Trophoblast cell (in vitro differentiated cells and primary cell): Measurements from ENCODE around the gene BCL3.
"Not testable (repeated sequence)": the region's sequence is repeated elsewhere in the genome, so short reads cannot be mapped to it uniquely, and the experiment has no call there.

Source experiments
- DNase-seq, 2 donors: peaks; one replicate each; pipeline ENCODE4 v3.0.0-alpha.2; 2016
- H2AFZ ChIP-seq: 2 replicates; pipeline ENCODE4 v1.6.1; 2013; ENCODE audit warnings: low read length, moderate library complexity, mild to moderate bottlenecking; ENCODE audit not compliant: insufficient read depth, poor library complexity
- H2AK5ac ChIP-seq: 2 replicates; pipeline ENCODE4 v1.6.1; 2013; ENCODE audit warnings: mild to moderate bottlenecking, low read length
- H2BK120ac ChIP-seq: 2 replicates; pipeline ENCODE4 v1.6.1; 2013; ENCODE audit warnings: low read length, mild to moderate bottlenecking, moderate library complexity; ENCODE audit not compliant: insufficient read depth, poor library complexity
- H2BK12ac ChIP-seq: 2 replicates; pipeline ENCODE4 v1.6.1; 2013; ENCODE audit warnings: mild to moderate bottlenecking, low read length, moderate library complexity
- H2BK5ac ChIP-seq: 2 replicates; pipeline ENCODE4 v1.6.1; 2013; ENCODE audit warnings: low read length, low read depth, moderate library complexity, mild to moderate bottlenecking; ENCODE audit not compliant: poor library complexity
- H3K14ac ChIP-seq: 2 replicates; pipeline ENCODE4 v1.6.1; 2013; ENCODE audit warnings: mild to moderate bottlenecking, low read length
- H3K18ac ChIP-seq: 2 replicates; pipeline ENCODE4 v1.6.1; 2013; ENCODE audit warnings: mild to moderate bottlenecking, low read length
- H3K23ac ChIP-seq: 2 replicates; pipeline ENCODE4 v1.6.1; 2013; ENCODE audit warnings: low read length
- H3K27ac ChIP-seq: 2 replicates; pipeline ENCODE4 v1.5.1; 2013; ENCODE audit warnings: low read depth, mild to moderate bottlenecking, inconsistent platforms, low read length, moderate library complexity
- H3K27me3 ChIP-seq: 2 replicates; pipeline ENCODE4 v1.6.1; 2013; ENCODE audit warnings: inconsistent platforms, mild to moderate bottlenecking, low read length, moderate library complexity; ENCODE audit not compliant: insufficient read depth
- H3K36me3 ChIP-seq, 2 experiments: 1 replicate in 1 of 2; 2 replicates in 1 of 2; pipeline ENCODE4 v1.6.1; 2013; ENCODE audit warnings: low read length in 2 of 2, mild to moderate bottlenecking in 2 of 2, moderate library complexity in 1 of 2; ENCODE audit not compliant: insufficient read depth in 2 of 2, control insufficient read depth in 1 of 2
- H3K4ac ChIP-seq: 2 replicates; pipeline ENCODE4 v1.6.1; 2013; ENCODE audit warnings: low read depth, mild to moderate bottlenecking, low read length, moderate library complexity
- H3K4me1 ChIP-seq, 2 experiments: 1 replicate in 1 of 2; 2 replicates in 1 of 2; pipeline ENCODE4 v1.6.1; 2013; ENCODE audit warnings: low read length in 2 of 2, mild to moderate bottlenecking in 2 of 2, moderate library complexity in 1 of 2; ENCODE audit not compliant: insufficient read depth in 2 of 2, control insufficient read depth in 1 of 2
- H3K4me2 ChIP-seq: 2 replicates; pipeline ENCODE4 v1.6.1; 2013; ENCODE audit warnings: inconsistent platforms, mild to moderate bottlenecking, low read length, moderate library complexity
- H3K4me3 ChIP-seq: 2 replicates; pipeline ENCODE4 v1.5.1; 2013; ENCODE audit warnings: mild to moderate bottlenecking, low read depth, low read length, inconsistent platforms
- H3K79me1 ChIP-seq: one replicate; pipeline ENCODE4 v1.6.1; 2013; ENCODE audit warnings: low read length
- H3K79me2 ChIP-seq: 2 replicates; pipeline ENCODE4 v1.6.1; 2013; ENCODE audit warnings: low read length, mild to moderate bottlenecking; ENCODE audit not compliant: control insufficient read depth, insufficient read depth, poor library complexity
- H3K9ac ChIP-seq: 2 replicates; pipeline ENCODE4 v1.6.1; 2013; ENCODE audit warnings: mild to moderate bottlenecking, low read length
- H3K9me3 ChIP-seq: 2 replicates; pipeline ENCODE4 v1.6.1; 2013; ENCODE audit warnings: low read depth, mild to moderate bottlenecking, control low read depth, inconsistent platforms, low read length; ENCODE audit not compliant: insufficient read depth
- H4K12ac ChIP-seq: 2 replicates; pipeline ENCODE4 v1.6.1; 2013; ENCODE audit warnings: low read depth, mild to moderate bottlenecking, low read length, moderate library complexity
- H4K8ac ChIP-seq: 2 replicates; pipeline ENCODE4 v1.6.1; 2013; ENCODE audit warnings: low read depth, mild to moderate bottlenecking, low read length, moderate library complexity
- H4K91ac ChIP-seq: one replicate; pipeline ENCODE4 v1.6.1; 2013; ENCODE audit warnings: low read depth, mild to moderate bottlenecking, low read length, moderate library complexity
- WGBS: extraction: QIAGEN DNeasy Blood & Tissue Kit; methylation state at CpG from one replicate; pipeline ENCODE4 v1.1.7; 2013; ENCODE audit warnings: missing lambda C conversion rate; ENCODE audit not compliant: insufficient read length, insufficient coverage; ENCODE audit errors: extremely low coverage; 5-methylcytosine and 5-hydroxymethylcytosine counted together

BCL3 gene

DNA sequence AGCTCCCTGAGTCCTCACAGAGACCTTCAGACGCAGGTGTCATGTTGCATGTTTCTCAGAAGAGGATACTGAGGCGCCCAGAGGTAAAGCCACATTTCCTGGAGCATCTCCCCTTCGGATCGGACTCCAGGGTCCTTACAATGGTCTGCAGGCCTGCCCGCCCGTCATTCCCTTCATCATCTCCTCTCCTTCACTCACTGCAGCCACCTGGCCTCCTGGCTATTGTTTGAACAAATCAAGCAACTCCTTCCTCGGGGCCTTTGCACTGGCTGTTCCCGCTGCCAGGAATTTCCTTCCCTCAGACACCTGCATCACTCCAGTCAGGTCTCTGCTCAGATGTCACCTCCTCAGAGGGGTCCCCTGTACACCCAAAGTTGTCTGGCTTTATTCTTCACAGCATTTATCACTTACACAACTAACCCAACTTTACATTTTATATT, 29.2 kb upstream of the BCL3 start:
- no peak for DNase-seq
- peak overlapping the region; percentile 11 for H2AFZ ChIP-seq
- H3K4ac ChIP-seq, result no peak overlapping the region
- H3K9ac ChIP-seq, result no peak overlapping the region
- H4K12ac ChIP-seq, result no peak overlapping the region
- H2AK5ac ChIP-seq, result peak overlapping the region; percentile 21
- H3K14ac ChIP-seq, result no peak overlapping the region
- no peaks in the 10 kb centered on the region for H3K36me3 ChIP-seq
- no peak overlapping the region for H4K91ac ChIP-seq
- no peak overlapping the region for H2BK120ac ChIP-seq
- H3K4me1 ChIP-seq, result peaks cover 14 to 15% of the 10 kb centered on the region in 2 experiments
- no peak overlapping the region for H3K18ac ChIP-seq
- no peak overlapping the region for H2BK5ac ChIP-seq
- H2BK12ac ChIP-seq, result no peak overlapping the region
- H3K4me2 ChIP-seq, result no peak overlapping the region
- peaks cover 5% of the 10 kb centered on the region for H3K79me1 ChIP-seq
- no CpG with 5 or more reads among the region's 8 CpGs for WGBS
- H3K4me3 ChIP-seq, result no peak overlapping the region
- H3K9me3 ChIP-seq, result peaks cover 3% of the 10 kb centered on the region
- peaks cover 2% of the 10 kb centered on the region for H3K79me2 ChIP-seq
- no peaks in the 10 kb centered on the region for H3K27me3 ChIP-seq
- H3K27ac ChIP-seq, result no peak overlapping the region
- H4K8ac ChIP-seq, result no peak overlapping the region
- H3K23ac ChIP-seq, result no peak overlapping the region

DNA sequence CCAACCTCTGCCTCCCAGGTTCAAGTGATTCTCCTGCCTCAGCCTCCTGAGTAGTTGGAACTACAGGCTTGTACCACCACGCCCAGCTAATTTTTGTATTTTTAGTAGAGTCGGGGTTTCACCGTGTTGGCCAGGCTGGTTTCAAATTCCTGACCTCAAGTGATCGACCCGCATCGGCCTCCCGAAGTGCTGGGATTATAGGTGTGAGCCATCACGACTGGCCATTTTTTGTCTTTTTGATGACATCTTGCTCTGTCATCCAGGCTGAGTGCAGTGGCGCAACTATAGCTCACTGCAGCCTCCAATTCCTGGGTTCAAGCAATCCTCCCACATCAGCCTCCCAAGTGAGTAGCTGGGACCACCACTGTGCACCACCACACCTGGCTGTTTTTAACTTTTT, 28.1 kb upstream of the BCL3 start:
- not testable (repeated sequence) for H3K4me2 ChIP-seq, H3K79me1 ChIP-seq, H2BK5ac ChIP-seq, H3K79me2 ChIP-seq, H3K14ac ChIP-seq, H3K4me3 ChIP-seq, H4K8ac ChIP-seq, H3K23ac ChIP-seq, H3K9ac ChIP-seq, H3K18ac ChIP-seq, H2AK5ac ChIP-seq, H4K91ac ChIP-seq, H3K27ac ChIP-seq, H4K12ac ChIP-seq, H3K27me3 ChIP-seq, H3K9me3 ChIP-seq, H3K4ac ChIP-seq, H2BK12ac ChIP-seq, H3K36me3 ChIP-seq, H2BK120ac ChIP-seq, H2AFZ ChIP-seq
- DNase-seq, result peak; percentile 63 to 82
- WGBS, result no CpG with 5 or more reads among the region's 9 CpGs
- peaks cover 14 to 15% of the 10 kb centered on the region in 2 experiments for H3K4me1 ChIP-seq

DNA sequence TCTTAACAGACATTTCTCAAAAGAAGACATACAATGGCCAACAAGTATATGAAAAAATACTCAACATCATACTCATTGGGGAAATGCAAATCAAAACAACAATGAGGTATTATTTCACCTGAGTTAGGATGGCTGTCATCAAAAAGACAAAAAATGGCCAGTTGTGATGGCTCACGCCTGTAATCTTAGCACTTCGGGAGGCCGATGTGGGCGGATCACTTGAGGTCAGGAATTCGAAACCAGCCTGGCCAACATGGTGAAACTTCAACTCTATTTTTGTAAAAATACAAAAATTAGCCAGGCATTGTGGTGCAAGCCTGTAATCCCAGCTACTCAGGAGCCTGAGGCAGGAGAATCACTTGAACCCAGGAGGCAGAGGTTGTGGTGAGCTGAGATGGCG, 27.6 kb upstream of the BCL3 start:
- H3K9me3 ChIP-seq, result no peaks in the 10 kb centered on the region
- H2BK12ac ChIP-seq, result no peak overlapping the region
- H3K79me1 ChIP-seq, result peaks cover 5% of the 10 kb centered on the region
- no peak overlapping the region for H4K91ac ChIP-seq
- H3K18ac ChIP-seq, result no peak overlapping the region
- no peak overlapping the region for H3K27ac ChIP-seq
- no peaks in the 10 kb centered on the region for H3K27me3 ChIP-seq
- H4K12ac ChIP-seq, result no peak overlapping the region
- no peak overlapping the region for H2AFZ ChIP-seq
- H3K4me3 ChIP-seq, result no peak overlapping the region
- no peak overlapping the region for H3K14ac ChIP-seq
- H3K4me1 ChIP-seq, result peaks cover 14 to 15% of the 10 kb centered on the region in 2 experiments
- DNase-seq, result peak; percentile 81 to 85
- H3K9ac ChIP-seq, result no peak overlapping the region
- no peak overlapping the region for H2AK5ac ChIP-seq
- H3K4ac ChIP-seq, result no peak overlapping the region
- H3K79me2 ChIP-seq, result peaks cover 2% of the 10 kb centered on the region
- no peak overlapping the region for H2BK120ac ChIP-seq
- H3K36me3 ChIP-seq, result no peaks in the 10 kb centered on the region
- H4K8ac ChIP-seq, result no peak overlapping the region
- no peak overlapping the region for H3K23ac ChIP-seq
- no peak overlapping the region for H3K4me2 ChIP-seq
- no CpG with 5 or more reads among the region's 6 CpGs for WGBS
- H2BK5ac ChIP-seq, result no peak overlapping the region

DNA sequence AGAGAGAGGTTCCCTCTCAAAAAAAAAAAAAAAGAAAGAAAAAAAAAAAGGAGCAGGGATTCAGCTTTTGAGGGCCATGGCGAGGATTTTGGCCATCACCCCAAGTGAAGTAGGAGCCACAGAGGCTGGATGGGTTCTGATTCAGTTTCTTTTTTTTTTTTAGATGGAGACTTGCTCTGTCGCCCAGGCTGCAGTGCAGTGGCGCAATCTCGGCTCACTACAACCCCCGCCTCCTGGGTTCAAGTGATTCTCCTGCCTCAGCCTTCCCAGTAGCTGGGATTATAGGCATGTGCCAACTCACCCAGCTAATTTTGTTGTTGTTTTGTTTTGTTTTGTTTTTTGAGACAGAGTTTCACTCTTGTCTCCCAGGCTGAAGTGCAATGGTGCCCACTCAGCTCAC, 27.1 kb upstream of the BCL3 start:
- H3K27ac ChIP-seq, H3K9me3 ChIP-seq, H3K4ac ChIP-seq, H3K36me3 ChIP-seq, H2BK12ac ChIP-seq, H4K8ac ChIP-seq, H3K4me2 ChIP-seq, H4K91ac ChIP-seq, H3K27me3 ChIP-seq, H3K18ac ChIP-seq, H2BK120ac ChIP-seq, H2AFZ ChIP-seq, DNase-seq, H3K23ac ChIP-seq, H2AK5ac ChIP-seq, H2BK5ac ChIP-seq, H3K79me2 ChIP-seq, H3K4me3 ChIP-seq, H3K14ac ChIP-seq, H3K79me1 ChIP-seq, H4K12ac ChIP-seq, H3K9ac ChIP-seq: not testable (repeated sequence)
- H3K4me1 ChIP-seq, result peaks cover 14 to 15% of the 10 kb centered on the region in 2 experiments
- WGBS, result no CpG with 5 or more reads among the region's 5 CpGs
